H1 (cell line): Measurements from ENCODE around the gene NETO2. TPM values are rescaled to one million over a fixed set of nuclear protein-coding genes. Genes with fewer than 3 reads are reported as not detected.

Experiments
- CTCF ChIA-PET: fragments of 300-600 bp; sonication (Branson Sonifier 250); formaldehyde crosslinking; loops from one replicate; lab custom pipeline; 2021; ENCODE audit not compliant: partially characterized antibody; lab: Charles Lee
- POLR2A ChIA-PET: fragments of 300-600 bp; sonication (Branson Sonifier 250); formaldehyde crosslinking; loops from one replicate; lab custom pipeline; 2021; ENCODE audit warnings: inconsistent platforms; ENCODE audit not compliant: partially characterized antibody; lab: Charles Lee
- DNase-seq, 2 experiments: peaks; one replicate each; pipeline versions ENCODE4 v3.0.0 to v3.0.0-alpha.2; 2010 to 2022; ENCODE audit warnings: low spot score in 2 of 2, low read depth in 1 of 2, mixed read lengths in 1 of 2
- FAIRE-seq: peaks from 2 replicates; lab custom pipeline; 2011; peaks lifted over from hg19 to GRCh38; lab: Jason Lieb, UNC
- H2AFZ ChIP-seq: 2 replicates; pipeline ENCODE4 v1.8.1; 2012; ENCODE audit warnings: low read length, inconsistent platforms
- H2AK5ac ChIP-seq: 2 replicates; pipeline ENCODE4 v1.6.1; 2013; ENCODE audit warnings: low read depth, low read length
- H2BK120ac ChIP-seq: replicated peaks from 2 replicates; pipeline ENCODE3; 2013; ENCODE audit warnings: low read depth, low read length, inconsistent platforms
- H2BK12ac ChIP-seq: 2 replicates; pipeline ENCODE4 v1.6.1; 2013; ENCODE audit warnings: low read depth, low read length
- H2BK15ac ChIP-seq: 2 replicates; pipeline ENCODE4 v1.6.1; 2013; ENCODE audit warnings: low read length
- H2BK20ac ChIP-seq: 2 replicates; pipeline ENCODE4 v1.6.1; 2013; ENCODE audit warnings: low read length
- H2BK5ac ChIP-seq: 2 replicates; pipeline ENCODE4 v1.6.1; 2013; ENCODE audit warnings: low read depth, low read length
- H3K14ac ChIP-seq: 2 replicates; pipeline ENCODE4 v1.6.1; 2013; ENCODE audit warnings: inconsistent platforms; ENCODE audit not compliant: insufficient read length
- H3K18ac ChIP-seq: 2 replicates; pipeline ENCODE4 v1.6.1; 2013; ENCODE audit warnings: low read length; ENCODE audit errors: extremely low read depth
- H3K23ac ChIP-seq: 2 replicates; pipeline ENCODE4 v1.6.1; 2013; ENCODE audit warnings: inconsistent platforms; ENCODE audit not compliant: insufficient read length
- H3K23me2 ChIP-seq: 2 replicates; pipeline ENCODE4 v1.6.1; 2013; ENCODE audit warnings: low read depth, low read length
- H3K27ac ChIP-seq: 2 replicates; pipeline ENCODE4 v1.6.1; 2011; ENCODE audit warnings: low read depth, low read length, inconsistent platforms
- H3K27me3 ChIP-seq, 4 experiments: replicated peaks in 1 of 4; 1 replicate in 1 of 4; 2 replicates in 3 of 4; pipeline versions ENCODE4 v1.6.1 to v1.8.1; 2011 to 2013; ENCODE audit warnings: low read length in 3 of 4, mild to moderate bottlenecking in 3 of 4, inconsistent platforms in 2 of 4, mixed read lengths in 2 of 4, moderate library complexity in 1 of 4; ENCODE audit not compliant: control insufficient read depth in 3 of 4, insufficient read depth in 3 of 4; ENCODE audit errors: extremely low read depth in 1 of 4
- H3K36me3 ChIP-seq, 4 experiments: 2 replicates each; pipeline versions ENCODE4 v1.6.1 to v1.8.1; 2011 to 2013; ENCODE audit warnings: mild to moderate bottlenecking in 4 of 4, low read length in 3 of 4, moderate library complexity in 2 of 4, control low read depth in 1 of 4, inconsistent platforms in 1 of 4; ENCODE audit not compliant: insufficient read depth in 4 of 4, control insufficient read depth in 2 of 4
- H3K4ac ChIP-seq: replicated peaks from 2 replicates; pipeline ENCODE3; 2013; ENCODE audit warnings: low read length, low read depth, mixed read lengths, inconsistent platforms; ENCODE audit not compliant: insufficient read length
- H3K4me1 ChIP-seq, 4 experiments: replicated peaks in 1 of 4; 1 replicate in 1 of 4; 2 replicates in 3 of 4; pipeline versions ENCODE4 v1.6.1 to v1.8.1; 2011 to 2013; ENCODE audit warnings: low read length in 3 of 4, inconsistent platforms in 2 of 4, mixed read lengths in 1 of 4; ENCODE audit not compliant: insufficient read depth in 4 of 4, control insufficient read depth in 3 of 4
- H3K4me2 ChIP-seq, 2 experiments: 2 replicates each; pipeline versions ENCODE4 v1.6.1 to v1.8.1; 2011 to 2013; ENCODE audit warnings: low read depth in 2 of 2, low read length in 2 of 2, control low read depth in 1 of 2, inconsistent platforms in 1 of 2, mild to moderate bottlenecking in 1 of 2; ENCODE audit not compliant: insufficient read depth in 1 of 2
- H3K4me3 ChIP-seq, 4 experiments: fragments of 200-600, 300-600 bp in 1 of 4; sonication (generic), shearing (Covaris generic), sonication (Bioruptor Twin) in 1 of 4; 2 replicates each; pipeline versions ENCODE4 v1.5.1 to v1.8.1; 2011 to 2016; ENCODE audit warnings: low read length in 4 of 4, low read depth in 3 of 4, control low read depth in 2 of 4, inconsistent platforms in 2 of 4, mild to moderate bottlenecking in 2 of 4, mixed read lengths in 1 of 4, moderate library complexity in 1 of 4; ENCODE audit not compliant: insufficient read depth in 2 of 4; ENCODE audit errors: extremely low read depth in 1 of 4
- H3K56ac ChIP-seq: replicated peaks from 2 replicates; pipeline ENCODE3; 2013; ENCODE audit warnings: low read depth, mild to moderate bottlenecking, mixed read lengths, low read length, inconsistent platforms; ENCODE audit not compliant: insufficient read length
- H3K79me1 ChIP-seq: 2 replicates; pipeline ENCODE4 v1.6.1; 2013; ENCODE audit warnings: low read depth, low read length, control low read depth
- H3K79me2 ChIP-seq, 2 experiments: 2 replicates each; pipeline versions ENCODE4 v1.6.1 to v1.8.1; 2012 to 2013; ENCODE audit warnings: low read length in 2 of 2, mild to moderate bottlenecking in 2 of 2, inconsistent platforms in 1 of 2; ENCODE audit not compliant: insufficient read depth in 2 of 2, control insufficient read depth in 1 of 2
- H3K9ac ChIP-seq, 4 experiments: replicated peaks in 1 of 4; 1 replicate in 1 of 4; 2 replicates in 3 of 4; pipeline versions ENCODE4 v1.6.1 to v1.8.1; 2011 to 2013; ENCODE audit warnings: low read depth in 3 of 4, low read length in 3 of 4, control low read depth in 2 of 4, mild to moderate bottlenecking in 2 of 4, moderate library complexity in 2 of 4, inconsistent platforms in 1 of 4; ENCODE audit errors: extremely low read depth in 1 of 4
- H3K9me3 ChIP-seq, 2 experiments: 2 replicates each; pipeline versions ENCODE4 v1.6.1 to v1.8.1; 2012 to 2013; ENCODE audit warnings: mild to moderate bottlenecking in 2 of 2, moderate library complexity in 2 of 2, control low read depth in 1 of 2, inconsistent platforms in 1 of 2, low read depth in 1 of 2, low read length in 1 of 2, mixed read lengths in 1 of 2; ENCODE audit not compliant: insufficient read depth in 2 of 2
- H4K20me1 ChIP-seq, 2 experiments: replicated peaks in 1 of 2; 2 replicates each; pipeline versions ENCODE3 to v1.8.1; 2011 to 2013; ENCODE audit warnings: inconsistent platforms in 2 of 2, low read length in 2 of 2, mild to moderate bottlenecking in 1 of 2; ENCODE audit not compliant: insufficient read depth in 2 of 2, control insufficient read depth in 1 of 2
- H4K5ac ChIP-seq: 2 replicates; pipeline ENCODE4 v1.6.1; 2013; ENCODE audit warnings: low read length, low read depth, mixed read lengths, inconsistent platforms; ENCODE audit not compliant: insufficient read length
- H4K8ac ChIP-seq: 2 replicates; pipeline ENCODE4 v1.8.0; 2013; ENCODE audit warnings: mild to moderate bottlenecking, moderate library complexity, low read length, inconsistent platforms; ENCODE audit not compliant: insufficient read depth; ENCODE audit errors: extremely low read depth
- H4K91ac ChIP-seq: replicated peaks from 2 replicates; pipeline ENCODE3; 2013; ENCODE audit warnings: low read length, mixed read lengths, inconsistent platforms; ENCODE audit not compliant: insufficient read length
- ASH2L ChIP-seq: fragments of 200-600, 300-600 bp; sonication (generic); IDR thresholded peaks from one replicate; pipeline ENCODE4 v1.7.1; 2017; ENCODE audit warnings: low read length
- CHD1 ChIP-seq: IDR thresholded peaks from 2 replicates; pipeline ENCODE4 v1.6.1; 2012; ENCODE audit warnings: low read depth, low read length, improper control_type of control experiment
- FOSL1 ChIP-seq: IDR thresholded peaks from 2 replicates; pipeline ENCODE4 v1.6.1; 2011; ENCODE audit warnings: mild to moderate bottlenecking, low read depth, low read length, moderate library complexity; ENCODE audit not compliant: insufficient read depth
- NRF1 ChIP-seq: IDR thresholded peaks from 2 replicates; pipeline ENCODE4 v1.6.1; 2011; ENCODE audit warnings: mild to moderate bottlenecking, low read depth, low read length, improper control_type of control experiment
- PHF8 ChIP-seq: fragments of 200-600 bp; sonication (generic); conservative IDR thresholded peaks from 2 replicates; pipeline ENCODE4 v1.7.1; 2012; ENCODE audit warnings: low read depth, mild to moderate bottlenecking, inconsistent platforms, low read length, moderate library complexity
- SIN3A ChIP-seq, 2 experiments: IDR thresholded peaks in 1 of 2; conservative IDR thresholded peaks in 1 of 2; 2 replicates each; pipeline ENCODE4 v1.6.1; 2011 to 2012; ENCODE audit warnings: low read length in 2 of 2, improper control_type of control experiment in 1 of 2, low read depth in 1 of 2, mild to moderate bottlenecking in 1 of 2
- SP4 ChIP-seq: IDR thresholded peaks from 2 replicates; pipeline ENCODE4 v1.6.1; 2012; ENCODE audit warnings: low read length, inconsistent platforms
- TAF1 ChIP-seq: IDR thresholded peaks from 2 replicates; pipeline ENCODE4 v1.6.1; 2011; ENCODE audit warnings: mild to moderate bottlenecking, low read depth, low read length
- ZNF274 ChIP-seq: IDR thresholded peaks from 2 replicates; pipeline ENCODE4 v1.7.0; 2012; ENCODE audit warnings: low read length, borderline replicate concordance; ENCODE audit errors: extremely low read depth
- WGBS, 2 experiments: shearing (Covaris generic) in 1 of 2; methylation state at CpG; one replicate each; pipeline versions ENCODE4 v1.1.6 to v1.1.7; 2013 to 2015; ENCODE audit warnings: low lambda C conversion rate in 2 of 2, mixed read lengths in 2 of 2, inconsistent platforms in 1 of 2, low coverage in 1 of 2, missing lambda C conversion rate in 1 of 2; ENCODE audit not compliant: insufficient replicate concordance in 2 of 2, insufficient coverage in 1 of 2, insufficient read length in 1 of 2; ENCODE audit errors: extremely low coverage in 1 of 2, missing lambda C conversion rate in 1 of 2; 5-methylcytosine and 5-hydroxymethylcytosine counted together
- polyA plus RNA-seq, 7 experiments: library from polyadenylated mRNA; depleted of rRNA in 3 of 7; stranded (reverse) in 5 of 7; unstranded in 2 of 7; fragments of >200 nt in 5 of 7; fragments of 200-250 nt in 2 of 7; gene quantifications; 1 replicate in 5 of 7; 2 replicates in 1 of 7; 4 replicates in 1 of 7; pipeline versions ENCODE4 v1.2.1 to v1.2.3, GENCODE V29; 2011 to 2013; ENCODE audit warnings: missing spikeins in 2 of 7, mixed read lengths in 2 of 7
- total RNA-seq: library from RNA; stranded (reverse); fragmentation: NEBNext Ultra II Directional; extraction: Animal tissue kit (Norgen Biotek cat#: 25700); gene quantifications from 2 replicates; pipeline ENCODE4 v1.2.1, GENCODE V29; 2021

The NETO2 gene
- total and polyA plus RNA-seq, 2 of the 8 experiments (the other 6 are each of a cell fraction or from before 2014, with no cell fraction given), result 9.4 to 12.5 TPM

- Histone ChIP-seq H4K20me1 (no peaks in the 10 kb centered on the region), H3K79me2 (no peaks in the 10 kb centered on the region), H3K9ac (no peak overlapping the region), H3K9me3 (no peaks in the 10 kb centered on the region), H3K4me1 (no peaks in the 10 kb centered on the region), H2BK12ac (no peak overlapping the region), H2AK5ac (no peak overlapping the region), H2BK5ac (no peak overlapping the region), H3K4ac (no peak overlapping the region), H3K14ac (no peak overlapping the region), H4K91ac (no peak overlapping the region), H2BK20ac (no peak overlapping the region), H4K5ac (no peak overlapping the region), H2BK120ac (no peak overlapping the region), H3K23me2 (no peaks in the 10 kb centered on the region), H3K4me2 (no peak overlapping the region)
- CTCF ChIA-PET, result interaction anchor here (0.6 to 1.1 kb wide), 3 partner anchors 16 to 1949 kb away, joined by 3 read pairs; no protein-coding TSS in a partner anchor
- FAIRE-seq (no peak), DNase-seq (no peak)
- no peak for TF ChIP-seq NRF1
- no peak for TF ChIP-seq PHF8
- no peak for TF ChIP-seq ZNF274
- TF ChIP-seq ASH2L, result no peak
- TF ChIP-seq CHD1, result no peak
- no peak for TF ChIP-seq SP4
- no peak for TF ChIP-seq TAF1
- TF ChIP-seq FOSL1, result no peak
- TF ChIP-seq SIN3A (conservative IDR thresholded peaks at IDR 0.05 in 1 of 2, IDR thresholded peaks at IDR 0.05 in 1 of 2; ENCODE audit: low read depth in 1 of 2, low read length in 2 of 2), result no peak
- TF ChIP-seq, all 59 proteins: peak for 0
- no peak overlapping the region for H3K56ac ChIP-seq
- no peak overlapping the region for H2BK15ac ChIP-seq
- 85% methylated on average over 2 of the region's 2 CpGs; no CpG with 5 or more reads in 1 of the 2 experiments for WGBS, 2 experiments
- no peak overlapping the region for H3K4me3 ChIP-seq
- no peaks in the 10 kb centered on the region; a peak in 1 of 8 replicates for H3K36me3 ChIP-seq
- no peak overlapping the region for H3K27ac ChIP-seq
- H3K79me1 ChIP-seq, result no peaks in the 10 kb centered on the region
- POLR2A ChIA-PET, result interaction anchor here (1.4 kb wide), 1 partner anchor 12 kb away, joined by 4 read pairs; no protein-coding TSS in a partner anchor
- no peaks in the 10 kb centered on the region for H3K27me3 ChIP-seq
- H3K23ac ChIP-seq, result no peak overlapping the region
- no peak overlapping the region for H2AFZ ChIP-seq
- no peak overlapping the region for H4K8ac ChIP-seq
- H3K18ac ChIP-seq, result no peak overlapping the region
Observed at GRCh38 chr16:47113130-47113529, 30.6 kb downstream of the NETO2 start.
